HL-60 (cell line): ENCODE measurements around the gene C16orf95.
"Not testable (repeated sequence)": the region's sequence is repeated elsewhere in the genome, so short reads cannot be mapped to it uniquely, and the experiment has no call there.

Source experiments
- DNase-seq, 2 experiments: peaks; one replicate each; pipeline ENCODE4 v3.0.0-alpha.2; 2010 to 2020; ENCODE audit warnings: low read depth in 1 of 2, low spot score in 1 of 2
- H3K27ac ChIP-seq: fragments of 250-450 bp; sonication (Bioruptor Pico); replicated peaks from 2 replicates; pipeline ENCODE4 v1.5.1; 2020; ENCODE audit warnings: mild to moderate bottlenecking, moderate library complexity
- H3K27me3 ChIP-seq: fragments of 250-450 bp; sonication (Bioruptor Pico); 2 replicates; pipeline ENCODE4 v1.5.1; 2021; ENCODE audit warnings: mild to moderate bottlenecking, moderate library complexity; ENCODE audit not compliant: insufficient read depth, poor library complexity, severe bottlenecking
- H3K4me3 ChIP-seq: replicated peaks from 2 replicates; pipeline ENCODE4 v1.5.1; 2011; ENCODE audit warnings: mild to moderate bottlenecking, control low read depth, low read length; ENCODE audit not compliant: insufficient read depth
- CTCF ChIP-seq: IDR thresholded peaks from one replicate; pipeline ENCODE4 v1.5.1; 2011; ENCODE audit warnings: low read length, control low read depth, inconsistent platforms; ENCODE audit not compliant: insufficient read depth
- GABPA ChIP-seq: IDR thresholded peaks from 2 replicates; pipeline ENCODE4 v1.6.1; 2012; ENCODE audit warnings: low read depth
- POLR2AphosphoS5 ChIP-seq: IDR thresholded peaks from 2 replicates; pipeline ENCODE4 v1.6.1; 2012; ENCODE audit warnings: low read depth
- REST ChIP-seq: IDR thresholded peaks from 2 replicates; pipeline ENCODE4 v1.6.1; 2012; ENCODE audit warnings: low read depth; ENCODE audit not compliant: insufficient replicate concordance
- SPI1 ChIP-seq: IDR thresholded peaks from 2 replicates; pipeline ENCODE4 v1.6.1; 2012; ENCODE audit warnings: low read depth, mild to moderate bottlenecking, borderline replicate concordance

Gene C16orf95

GRCh38 chr16:87259431-87259830 is 57.8 kb downstream of the C16orf95 start:
- H3K27me3 ChIP-seq, result no peaks in the 10 kb centered on the region
- DNase-seq, result no peak
- no peak overlapping the region for H3K27ac ChIP-seq
- no peak overlapping the region for H3K4me3 ChIP-seq
- TF ChIP-seq CTCF (no peak), GABPA (no peak), REST (no peak), SPI1 (no peak), POLR2AphosphoS5 (no peak)

GRCh38 chr16:87258653-87259052 is 58.5 kb downstream of the C16orf95 start:
- H3K27me3 ChIP-seq, H3K4me3 ChIP-seq, H3K27ac ChIP-seq, DNase-seq: not testable (repeated sequence)

GRCh38 chr16:87255866-87256265 is 61.3 kb downstream of the C16orf95 start:
- TF ChIP-seq GABPA (no peak), CTCF (no peak), SPI1 (no peak), POLR2AphosphoS5 (no peak), REST (no peak)
- Histone ChIP-seq H3K27ac (no peak overlapping the region), H3K27me3 (no peaks in the 10 kb centered on the region), H3K4me3 (no peak overlapping the region)
- DNase-seq, result no peak

GRCh38 chr16:87254734-87255133 is 62.5 kb downstream of the C16orf95 start:
- no peak overlapping the region for H3K27ac ChIP-seq
- H3K27me3 ChIP-seq, result no peaks in the 10 kb centered on the region
- TF ChIP-seq SPI1, result no peak
- no peak for TF ChIP-seq REST
- no peak for TF ChIP-seq GABPA
- no peak for TF ChIP-seq CTCF
- TF ChIP-seq POLR2AphosphoS5, result no peak
- no peak overlapping the region for H3K4me3 ChIP-seq
- DNase-seq, result no peak
